Mesendoderm (in vitro differentiated cells): ENCODE data around the gene ZNF672.

Source experiments
- DNase-seq: peaks from one replicate; pipeline ENCODE4 v3.0.0; 2013
- H2AK5ac ChIP-seq: 2 replicates; pipeline ENCODE4 v1.6.1; 2013; ENCODE audit warnings: low read length, inconsistent platforms
- H2BK120ac ChIP-seq: 2 replicates; pipeline ENCODE4 v1.6.1; 2013; ENCODE audit warnings: low read depth, mild to moderate bottlenecking, low read length, moderate library complexity, mixed read lengths
- H2BK15ac ChIP-seq: replicated peaks from 2 replicates; pipeline ENCODE4 v1.6.1; 2013; ENCODE audit warnings: low read depth, mild to moderate bottlenecking, moderate library complexity
- H2BK5ac ChIP-seq: 2 replicates; pipeline ENCODE4 v1.6.1; 2013; ENCODE audit warnings: low read length, inconsistent platforms
- H3K18ac ChIP-seq: 2 replicates; pipeline ENCODE4 v1.6.1; 2013; ENCODE audit warnings: mild to moderate bottlenecking, low read length, mixed read lengths
- H3K23ac ChIP-seq: one replicate; pipeline ENCODE4 v1.6.1; 2013; ENCODE audit warnings: low read length
- H3K27ac ChIP-seq: 2 replicates; pipeline ENCODE4 v1.5.1; 2013; ENCODE audit warnings: low read depth, mild to moderate bottlenecking, inconsistent platforms, low read length, moderate library complexity
- H3K27me3 ChIP-seq: 2 replicates; pipeline ENCODE4 v1.6.1; 2013; ENCODE audit warnings: low read length, control low read depth, mild to moderate bottlenecking, inconsistent platforms; ENCODE audit not compliant: insufficient read depth, poor library complexity
- H3K36me3 ChIP-seq: 2 replicates; pipeline ENCODE4 v1.6.1; 2013; ENCODE audit warnings: low read length, inconsistent platforms; ENCODE audit not compliant: control insufficient read depth, insufficient read depth
- H3K4ac ChIP-seq: one replicate; pipeline ENCODE4 v1.6.1; 2013; ENCODE audit warnings: low read depth, mild to moderate bottlenecking, low read length, moderate library complexity
- H3K4me1 ChIP-seq: 2 replicates; pipeline ENCODE4 v1.6.1; 2013; ENCODE audit warnings: low read depth, low read length, inconsistent platforms; ENCODE audit not compliant: control insufficient read depth
- H3K4me2 ChIP-seq: 2 replicates; pipeline ENCODE4 v1.6.1; 2013; ENCODE audit warnings: low read length
- H3K4me3 ChIP-seq: 2 replicates; pipeline ENCODE4 v1.5.1; 2013; ENCODE audit warnings: mild to moderate bottlenecking, low read length
- H3K56ac ChIP-seq: one replicate; pipeline ENCODE4 v1.6.1; 2013; ENCODE audit warnings: low read length
- H3K79me1 ChIP-seq: 2 replicates; pipeline ENCODE4 v1.6.1; 2013; ENCODE audit warnings: low read length, inconsistent platforms
- H3K79me2 ChIP-seq: 2 replicates; pipeline ENCODE4 v1.6.1; 2013; ENCODE audit warnings: mild to moderate bottlenecking, low read length; ENCODE audit not compliant: control insufficient read depth, insufficient read depth
- H3K9ac ChIP-seq: 2 replicates; pipeline ENCODE4 v1.6.1; 2013; ENCODE audit warnings: low read length, inconsistent platforms
- H4K5ac ChIP-seq: one replicate; pipeline ENCODE4 v1.6.1; 2013; ENCODE audit warnings: low read length
- H4K8ac ChIP-seq: one replicate; pipeline ENCODE4 v1.6.1; 2013; ENCODE audit warnings: low read depth, mild to moderate bottlenecking, control low read depth, low read length, moderate library complexity
- WGBS: extraction: QIAGEN DNeasy Blood & Tissue Kit; methylation state at CpG from one replicate; pipeline ENCODE4 v1.1.7; 2013; ENCODE audit warnings: low lambda C conversion rate, missing lambda C conversion rate; ENCODE audit not compliant: insufficient coverage; ENCODE audit errors: extremely low coverage; 5-methylcytosine and 5-hydroxymethylcytosine counted together

ZNF672 gene

DNA sequence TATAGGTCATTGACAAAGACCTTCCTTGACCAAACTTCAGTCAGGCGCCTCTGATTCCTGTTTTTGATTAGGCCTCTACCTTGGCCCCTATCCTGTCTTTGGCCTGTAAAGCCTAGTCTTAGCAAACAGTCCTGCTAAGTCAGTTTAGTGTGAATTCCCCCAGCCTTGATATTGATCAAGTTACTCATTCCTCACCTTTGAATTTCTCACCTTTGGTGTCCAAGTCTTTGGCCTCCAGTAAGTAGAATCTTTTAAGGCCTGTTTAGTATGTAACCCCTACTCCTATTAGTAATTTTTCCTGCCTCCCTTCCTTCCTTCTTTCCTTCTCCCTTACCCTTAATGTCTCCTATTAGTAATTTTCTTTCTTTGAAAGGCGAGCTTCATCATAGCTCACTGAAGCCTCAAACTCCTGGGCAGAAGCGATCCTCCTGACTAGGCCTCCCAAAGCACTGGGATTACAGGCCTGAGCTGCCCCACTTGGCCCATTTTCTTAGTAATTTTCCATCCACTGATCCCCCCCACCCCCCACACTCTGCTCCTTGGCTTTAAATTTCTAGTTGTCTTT lies 33.9 kb downstream of the ZNF672 start:
- no peak overlapping the region for H2BK5ac ChIP-seq
- H3K9ac ChIP-seq, result no peak overlapping the region
- H2BK120ac ChIP-seq, result no peak overlapping the region
- no peak overlapping the region for H3K4me3 ChIP-seq
- H2AK5ac ChIP-seq, result no peak overlapping the region
- H3K27me3 ChIP-seq, result no peaks in the 10 kb centered on the region
- no peak overlapping the region for H3K4me2 ChIP-seq
- H3K18ac ChIP-seq, result no peak overlapping the region
- no peak overlapping the region for H3K4ac ChIP-seq
- H2BK15ac ChIP-seq, result no peak overlapping the region
- no peak overlapping the region for H4K8ac ChIP-seq
- H4K5ac ChIP-seq, result no peak overlapping the region
- H3K4me1 ChIP-seq, result no peaks in the 10 kb centered on the region
- DNase-seq, result peak; percentile 27
- no peak overlapping the region for H3K27ac ChIP-seq
- no peaks in the 10 kb centered on the region for H3K79me1 ChIP-seq
- no CpG with 5 or more reads among the region's 3 CpGs for WGBS
- H3K36me3 ChIP-seq, result no peaks in the 10 kb centered on the region
- no peak overlapping the region for H3K23ac ChIP-seq
- H3K79me2 ChIP-seq, result no peaks in the 10 kb centered on the region
- peak overlapping the region; percentile 49 for H3K56ac ChIP-seq

DNA sequence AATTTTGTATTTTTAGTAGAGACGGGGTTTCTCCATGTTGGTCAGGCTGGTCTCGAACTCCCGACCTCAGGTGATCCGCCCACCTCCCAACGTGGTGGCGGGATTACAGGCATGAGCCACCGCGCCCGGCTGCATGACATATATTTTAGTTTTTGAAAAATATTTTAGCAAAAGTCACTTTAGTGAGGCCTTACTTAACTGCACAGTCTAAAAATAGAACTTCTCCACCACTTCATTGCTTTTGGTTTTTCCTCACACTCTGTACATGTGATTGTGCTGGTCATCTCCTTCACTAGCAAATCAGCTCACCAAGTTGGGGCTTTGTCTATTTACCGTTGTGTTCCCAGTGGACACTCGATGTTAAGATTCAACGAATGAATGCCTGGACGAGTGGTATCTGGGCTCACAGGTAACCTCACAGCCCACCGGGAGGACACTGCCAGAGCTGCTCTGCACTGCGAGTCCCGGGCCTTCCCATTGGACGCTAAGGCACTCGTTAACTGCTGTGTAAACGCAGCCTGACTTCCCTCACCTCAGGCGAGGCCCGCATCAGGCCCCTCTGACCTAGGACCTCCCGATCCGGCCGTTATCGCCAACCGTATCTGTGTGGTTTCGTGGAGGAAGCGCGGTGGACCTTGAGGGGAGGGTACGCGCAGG lies 34.9 kb downstream of the ZNF672 start:
- no peaks in the 10 kb centered on the region for H3K79me2 ChIP-seq
- peak overlapping the region; percentile 60 for H3K4me2 ChIP-seq
- H4K5ac ChIP-seq, result no peak overlapping the region
- H3K4ac ChIP-seq, result no peak overlapping the region
- H4K8ac ChIP-seq, result no peak overlapping the region
- H3K79me1 ChIP-seq, result no peaks in the 10 kb centered on the region
- peak; percentile 96 for DNase-seq
- H3K4me3 ChIP-seq, result peak overlapping the region; percentile 93
- no peak overlapping the region for H3K18ac ChIP-seq
- no peaks in the 10 kb centered on the region for H3K4me1 ChIP-seq
- peak overlapping the region; percentile 66 for H3K23ac ChIP-seq
- no peak overlapping the region for H2BK15ac ChIP-seq
- no CpG with 5 or more reads among the region's 31 CpGs for WGBS
- H3K9ac ChIP-seq, result peak overlapping the region; percentile 92
- H2BK5ac ChIP-seq, result no peak overlapping the region
- peak overlapping the region; percentile 56 for H3K27ac ChIP-seq
- H2AK5ac ChIP-seq, result no peak overlapping the region
- H3K36me3 ChIP-seq, result no peaks in the 10 kb centered on the region
- peak overlapping the region; percentile 99 for H3K56ac ChIP-seq
- no peak overlapping the region for H2BK120ac ChIP-seq
- H3K27me3 ChIP-seq, result no peaks in the 10 kb centered on the region

GRCh38 chr1:248873409-248873992 lies 35.5 kb downstream of the ZNF672 start:
- no peak overlapping the region for H4K5ac ChIP-seq
- H2BK15ac ChIP-seq, result no peak overlapping the region
- no peaks in the 10 kb centered on the region for H3K4me1 ChIP-seq
- peak overlapping the region; percentile 93 for H3K4me3 ChIP-seq
- H3K56ac ChIP-seq, result peak overlapping the region; percentile 99
- no peaks in the 10 kb centered on the region for H3K27me3 ChIP-seq
- no peak overlapping the region for H3K18ac ChIP-seq
- no peak overlapping the region for H4K8ac ChIP-seq
- H2AK5ac ChIP-seq, result no peak overlapping the region
- peak overlapping the region; percentile 60 for H3K4me2 ChIP-seq
- H2BK120ac ChIP-seq, result no peak overlapping the region
- no peak overlapping the region for H3K4ac ChIP-seq
- peak; percentile 98 for DNase-seq
- H3K23ac ChIP-seq, result peak overlapping the region; percentile 89
- peak overlapping the region; percentile 92 for H3K9ac ChIP-seq
- H3K79me2 ChIP-seq, result no peaks in the 10 kb centered on the region
- H2BK5ac ChIP-seq, result no peak overlapping the region
- H3K27ac ChIP-seq, result peak overlapping the region; percentile 56
- H3K79me1 ChIP-seq, result no peaks in the 10 kb centered on the region
- no peaks in the 10 kb centered on the region for H3K36me3 ChIP-seq
- no CpG with 5 or more reads among the region's 41 CpGs for WGBS

DNA sequence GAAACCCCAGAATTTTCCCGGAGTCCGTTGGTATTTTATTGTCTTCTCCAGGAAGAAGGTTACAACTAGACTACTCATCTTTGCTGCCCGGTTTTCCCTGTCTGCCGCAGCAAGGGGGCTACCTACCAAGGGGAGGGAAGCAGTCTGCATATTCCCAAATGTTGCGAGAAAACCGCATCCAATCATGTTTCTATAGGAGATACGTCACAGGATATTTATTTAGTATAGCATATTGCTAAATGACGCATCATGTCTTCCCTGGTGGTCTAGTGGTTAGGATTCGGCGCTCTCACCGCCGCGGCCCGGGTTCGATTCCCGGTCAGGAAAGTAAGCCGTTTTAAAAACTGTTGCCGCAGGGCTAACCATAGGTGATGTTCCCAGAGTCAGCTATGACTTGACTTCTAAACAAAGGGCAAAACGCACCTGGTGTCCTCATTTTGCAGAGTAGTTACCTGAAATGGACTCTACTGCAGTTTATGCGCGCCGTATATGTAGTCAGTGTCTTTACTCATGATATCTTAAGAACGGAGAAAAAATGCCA lies 36.0 kb downstream of the ZNF672 start:
- no peak overlapping the region for H2AK5ac ChIP-seq
- no peak overlapping the region for H3K18ac ChIP-seq
- H3K79me2 ChIP-seq, result no peaks in the 10 kb centered on the region
- H3K27me3 ChIP-seq, result no peaks in the 10 kb centered on the region
- no peak overlapping the region for H4K5ac ChIP-seq
- no peaks in the 10 kb centered on the region for H3K36me3 ChIP-seq
- WGBS, result no CpG with 5 or more reads among the region's 23 CpGs
- H3K79me1 ChIP-seq, result no peaks in the 10 kb centered on the region
- H3K27ac ChIP-seq, result no peak overlapping the region
- H3K4me3 ChIP-seq, result peak overlapping the region; percentile 32
- H3K9ac ChIP-seq, result peak overlapping the region; percentile 41
- peak overlapping the region; percentile 28 for H3K56ac ChIP-seq
- no peak overlapping the region for H2BK120ac ChIP-seq
- H2BK5ac ChIP-seq, result no peak overlapping the region
- no peak overlapping the region for H3K4ac ChIP-seq
- H3K4me1 ChIP-seq, result no peaks in the 10 kb centered on the region
- peak; percentile 92 for DNase-seq
- H3K23ac ChIP-seq, result no peak overlapping the region
- H3K4me2 ChIP-seq, result peak overlapping the region; percentile 20
- no peak overlapping the region for H4K8ac ChIP-seq
- H2BK15ac ChIP-seq, result no peak overlapping the region

GRCh38 chr1:248881261-248881660 lies 43.2 kb downstream of the ZNF672 start:
- WGBS, result no CpG with 5 or more reads among the region's 1 CpG

More at GRCh38 chr1:248881261-248881660, 43.2 kb downstream of the ZNF672 start:
- Histone ChIP-seq H3K36me3 (no peaks in the 10 kb centered on the region), H3K56ac (no peak overlapping the region), H3K79me1 (no peaks in the 10 kb centered on the region), H3K27ac (no peak overlapping the region), H4K8ac (no peak overlapping the region), H3K4me3 (no peak overlapping the region), H2BK15ac (no peak overlapping the region), H3K27me3 (no peaks in the 10 kb centered on the region), H3K4me1 (no peaks in the 10 kb centered on the region), H3K23ac (no peak overlapping the region), H3K4ac (no peak overlapping the region), H3K79me2 (no peaks in the 10 kb centered on the region), H3K9ac (no peak overlapping the region), H4K5ac (no peak overlapping the region), H2BK120ac (no peak overlapping the region), H2BK5ac (no peak overlapping the region), H2AK5ac (no peak overlapping the region), H3K4me2 (no peak overlapping the region), H3K18ac (no peak overlapping the region)
- no peak for DNase-seq
